22Rv1 (cell line): ENCODE data around the gene LINC01488.

Experiments
- CTCF ChIP-seq: fragments of 450-650 bp; IDR thresholded peaks from 2 replicates; pipeline ENCODE4 v1.5.1; 2017; ENCODE audit warnings: mild to moderate bottlenecking
- ZFX ChIP-seq: fragments of 450-650 bp; IDR thresholded peaks from 2 replicates; pipeline ENCODE4 v1.6.1; 2017; ENCODE audit warnings: antibody characterized with exemption, borderline replicate concordance

- TF ChIP-seq CTCF (no peak), ZFX (no peak)
These were observed 57.4 kb downstream of the LINC01488 start for GRCh38 chr11:69538854-69539253.
